Measurements from ENCODE around the gene PSME3. TPM values are rescaled to one million over a fixed set of nuclear protein-coding genes. Genes with fewer than 3 reads are reported as not detected.
A peak's percentile ranks its signal among the peaks of the same experiment; 100 is the strongest.

Gene PSME3
- total and polyA plus RNA-seq, 2 of the 13 experiments (the other 11 are each of a cell fraction or from before 2014, with no cell fraction given) = 66.3 to 135 TPM

DNA sequence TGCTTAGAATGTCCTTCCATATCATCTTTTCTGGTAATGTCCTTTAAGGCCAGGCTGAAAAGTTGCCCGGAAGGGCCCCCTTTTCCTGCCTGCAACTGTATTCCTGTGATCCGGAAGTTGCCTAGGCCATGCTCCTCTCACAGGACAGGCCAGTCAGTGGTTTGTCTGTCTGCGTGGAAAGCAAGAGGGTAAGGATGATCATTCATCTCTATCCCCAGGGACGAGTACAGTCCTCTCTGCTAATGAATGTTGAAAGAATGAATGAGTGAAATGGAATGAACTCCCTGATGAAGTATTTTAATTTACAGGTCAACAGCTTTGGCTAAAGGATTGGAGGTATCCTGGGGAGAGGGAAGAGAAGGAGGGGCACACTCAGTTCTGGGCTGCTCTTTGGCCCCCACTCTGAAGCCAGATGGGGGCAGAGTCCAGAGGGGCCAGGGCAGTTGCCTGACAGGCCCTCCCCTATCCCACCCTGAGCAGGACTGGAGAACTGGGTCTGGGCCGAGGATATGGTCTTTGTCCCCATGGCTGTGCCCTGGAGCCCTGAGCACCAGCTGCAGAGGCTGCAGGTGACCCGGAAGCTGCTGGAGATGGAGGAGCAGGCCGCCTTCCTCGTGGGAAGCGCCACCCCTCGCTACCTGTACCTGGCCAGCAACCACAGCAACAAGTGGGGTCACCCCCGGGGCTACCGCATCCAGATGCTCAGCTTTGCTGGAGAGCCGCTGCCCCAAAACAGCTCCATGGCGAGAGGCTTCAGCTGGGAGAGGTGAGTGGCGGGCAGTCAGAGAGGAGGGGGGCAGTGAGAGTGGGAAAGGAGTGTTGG is 21.0 kb downstream of the PSME3 start (continued):
- TF ChIP-seq RORA (CRISPR knock-in tag; IDR thresholded peaks at IDR 0.05) = no peak
- TF ChIP-seq PAF1 (CRISPR knock-in tag; IDR thresholded peaks at IDR 0.05) = no peak
- TF ChIP-seq ZNF337 (CRISPR knock-in tag; IDR thresholded peaks at IDR 0.05; ENCODE audit: borderline replicate concordance, low read depth) = no peak
- peak; percentile 54 for TF ChIP-seq RBFOX2 (IDR thresholded peaks at IDR 0.05; ENCODE audit: low read depth, low read length)
- TF ChIP-seq SP5 (CRISPR knock-in tag; IDR thresholded peaks at IDR 0.05; ENCODE audit: borderline replicate concordance, low read depth) = peak; percentile 78
- peak; percentile 70 for TF ChIP-seq ELF1 (CRISPR knock-in tag; IDR thresholded peaks at IDR 0.05)
- peak; percentile 50; the same call in 1 of the 2 replicates for TF ChIP-seq KDM5B (CRISPR knock-in tag; IDR thresholded peaks at IDR 0.05; ENCODE audit: borderline replicate concordance)
- peak; percentile 74; the same call in 1 of the 2 replicates for TF ChIP-seq RXRA (CRISPR knock-in tag; IDR thresholded peaks at IDR 0.05)
- TF ChIP-seq TEAD3 (CRISPR knock-in tag; optimal IDR thresholded peaks at IDR 0.05; ENCODE audit: borderline replicate concordance) = peak; percentile 9
- TF ChIP-seq ZNF512 (CRISPR knock-in tag; IDR thresholded peaks at IDR 0.05) = no peak
- TF ChIP-seq TBP (CRISPR knock-in tag; IDR thresholded peaks at IDR 0.05) = no peak
- TF ChIP-seq PHF20 (CRISPR knock-in tag; IDR thresholded peaks at IDR 0.05) = peak; percentile 65; the same call in 1 of the 2 replicates
- peak; percentile 59; the same call in 1 of the 2 replicates for TF ChIP-seq HES4 (CRISPR knock-in tag; IDR thresholded peaks at IDR 0.05; ENCODE audit: borderline replicate concordance)
- peak; percentile 10; the same call in 1 of the 2 replicates for TF ChIP-seq STAG1 (CRISPR knock-in tag; IDR thresholded peaks at IDR 0.05)
- TF ChIP-seq ATF1 (CRISPR knock-in tag; IDR thresholded peaks at IDR 0.05) = 0 out of 2 replicates have a peak, but pooled peaks have one; percentile 32
- TF ChIP-seq SP4 (CRISPR knock-in tag; IDR thresholded peaks at IDR 0.05) = 0 out of 2 replicates have a peak, but pooled peaks have one; percentile 12
- no peak for TF ChIP-seq ZNF530 (CRISPR knock-in tag; IDR thresholded peaks at IDR 0.05; ENCODE audit: low read depth)
- no peak for TF ChIP-seq TRIM24 (CRISPR knock-in tag; IDR thresholded peaks at IDR 0.05)
- TF ChIP-seq NR2C2 (CRISPR knock-in tag; IDR thresholded peaks at IDR 0.05; ENCODE audit: borderline replicate concordance) = peak; percentile 86; the same call in 1 of the 2 replicates
- peak; percentile 97 for TF ChIP-seq PHF21A (CRISPR knock-in tag; IDR thresholded peaks at IDR 0.05)
- TF ChIP-seq AGO2 (optimal IDR thresholded peaks at IDR 0.05; ENCODE audit: low read depth, low read length) = no peak
- TF ChIP-seq ZNF263 (CRISPR knock-in tag; IDR thresholded peaks at IDR 0.05) = peak; percentile 71
- peak; percentile 76; the same call in 1 of the 2 replicates for TF ChIP-seq KDM6A (CRISPR knock-in tag; IDR thresholded peaks at IDR 0.05; ENCODE audit: low read depth)
- TF ChIP-seq SOX13 (IDR thresholded peaks at IDR 0.05) = no peak
- peak in 1 of 2 experiments; percentile 57; a peak in 1 of 4 replicates for TF ChIP-seq SOX13 (CRISPR knock-in tag; conservative IDR thresholded peaks at IDR 0.05 in 1 of 2, IDR thresholded peaks at IDR 0.05 in 1 of 2)
- peak; percentile 75 for TF ChIP-seq CBX1 (IDR thresholded peaks at IDR 0.05; ENCODE audit: low read depth)
- TF ChIP-seq PPARG (CRISPR knock-in tag; conservative IDR thresholded peaks at IDR 0.05) = peak; percentile 74
- TF ChIP-seq ZBTB38 (CRISPR knock-in tag; IDR thresholded peaks at IDR 0.05) = peak; percentile 96
- peak; percentile 84 for TF ChIP-seq ETV5 (CRISPR knock-in tag; IDR thresholded peaks at IDR 0.05; ENCODE audit: borderline replicate concordance)
- peak; percentile 59; the same call in 1 of the 2 replicates for TF ChIP-seq YEATS4 (CRISPR knock-in tag; IDR thresholded peaks at IDR 0.05; ENCODE audit: borderline replicate concordance)

Data from HepG2 (cell line).